ENCODE results near the gene MEIS3.

- TF ChIP-seq, protein P1, sequence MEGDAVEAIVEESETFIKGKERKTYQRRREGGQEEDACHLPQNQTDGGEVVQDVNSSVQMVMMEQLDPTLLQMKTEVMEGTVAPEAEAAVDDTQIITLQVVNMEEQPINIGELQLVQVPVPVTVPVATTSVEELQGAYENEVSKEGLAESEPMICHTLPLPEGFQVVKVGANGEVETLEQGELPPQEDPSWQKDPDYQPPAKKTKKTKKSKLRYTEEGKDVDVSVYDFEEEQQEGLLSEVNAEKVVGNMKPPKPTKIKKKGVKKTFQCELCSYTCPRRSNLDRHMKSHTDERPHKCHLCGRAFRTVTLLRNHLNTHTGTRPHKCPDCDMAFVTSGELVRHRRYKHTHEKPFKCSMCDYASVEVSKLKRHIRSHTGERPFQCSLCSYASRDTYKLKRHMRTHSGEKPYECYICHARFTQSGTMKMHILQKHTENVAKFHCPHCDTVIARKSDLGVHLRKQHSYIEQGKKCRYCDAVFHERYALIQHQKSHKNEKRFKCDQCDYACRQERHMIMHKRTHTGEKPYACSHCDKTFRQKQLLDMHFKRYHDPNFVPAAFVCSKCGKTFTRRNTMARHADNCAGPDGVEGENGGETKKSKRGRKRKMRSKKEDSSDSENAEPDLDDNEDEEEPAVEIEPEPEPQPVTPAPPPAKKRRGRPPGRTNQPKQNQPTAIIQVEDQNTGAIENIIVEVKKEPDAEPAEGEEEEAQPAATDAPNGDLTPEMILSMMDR (conservative IDR thresholded peaks at IDR 0.05; ENCODE audit: low read length), result no peak
- TF ChIP-seq EZH2phosphoT487 (IDR thresholded peaks at IDR 0.05; ENCODE audit: borderline replicate concordance, low read depth, low read length), result no peak
These were observed 14.2 kb downstream of the MEIS3 start for GRCh38 chr19:47405197-47405550.
